ENCODE data around the gene POMGNT2.

POMGNT2 gene

GRCh38 chr3:43095370-43095769 is 10.5 kb downstream of the POMGNT2 start:
- Histone ChIP-seq H3K23ac (ENCODE audit: low read depth, low read length, poor library complexity) (no peak overlapping the region), H3K14ac (ENCODE audit: low read length) (no peak overlapping the region), H3K4me2 (ENCODE audit: insufficient read depth, low read length, poor library complexity, severe bottlenecking) (no peak overlapping the region), H3K79me1 (ENCODE audit: low read depth, low read length) (no peaks in the 10 kb centered on the region), H3K4me3 (ENCODE audit: low read length in 2 of 2) (no peak overlapping the region), H2BK12ac (ENCODE audit: low read length) (no peak overlapping the region), H3K9ac (ENCODE audit: low read depth, low read length, poor library complexity) (no peak overlapping the region), H3K4ac (ENCODE audit: low read length) (no peak overlapping the region), H3K18ac (ENCODE audit: low read length) (no peak overlapping the region), H4K91ac (ENCODE audit: low read depth, low read length, poor library complexity) (no peak overlapping the region), H3K27ac (replicated peaks; ENCODE audit: low read length) (no peak overlapping the region), H3K27me3 (ENCODE audit: control insufficient read depth in 3 of 3, insufficient read depth in 3 of 3, low read depth in 1 of 3, low read length in 3 of 3) (no peaks in the 10 kb centered on the region), H3K4me1 (ENCODE audit: control insufficient read depth in 2 of 2, insufficient read depth in 1 of 2, low read depth in 1 of 2, low read length in 2 of 2) (peaks cover 0 to 16% of the 10 kb centered on the region in 2 donors), H2BK120ac (ENCODE audit: low read depth, low read length) (no peak overlapping the region), H2AK5ac (ENCODE audit: low read depth, low read length) (no peak overlapping the region), H3K9me3 (replicated peaks in 1 of 2; ENCODE audit: control insufficient read depth in 2 of 2, insufficient read depth in 1 of 2, low read depth in 1 of 2, low read length in 2 of 2) (no peaks in the 10 kb centered on the region), H2BK5ac (ENCODE audit: low read length) (no peak overlapping the region), H4K8ac (ENCODE audit: low read depth, low read length) (no peak overlapping the region), H2BK15ac (ENCODE audit: low read length) (no peak overlapping the region), H2AFZ (ENCODE audit: low read length) (no peak overlapping the region), H3K36me3 (replicated peaks in 1 of 2; ENCODE audit: control insufficient read depth in 2 of 2, insufficient read depth in 2 of 2, low read length in 2 of 2) (no peaks in the 10 kb centered on the region)
- DNase-seq (ENCODE audit: low spot score) = no peak
- no CpG with 5 or more reads among the region's 5 CpGs for WGBS, 2 donors (ENCODE audit: extremely low coverage in 2 of 2, insufficient read length in 2 of 2, insufficient replicate concordance in 1 of 2)

GRCh38 chr3:43094851-43095250 is 11.0 kb downstream of the POMGNT2 start:
- H3K36me3 ChIP-seq (replicated peaks in 1 of 2; ENCODE audit: control insufficient read depth in 2 of 2, insufficient read depth in 2 of 2, low read length in 2 of 2) = no peaks in the 10 kb centered on the region
- no peak overlapping the region for H3K4ac ChIP-seq (ENCODE audit: low read length)
- no peak overlapping the region for H3K27ac ChIP-seq (replicated peaks; ENCODE audit: low read length)
- peak overlapping the region; percentile 8 for H3K18ac ChIP-seq (ENCODE audit: low read length)
- no peaks in the 10 kb centered on the region for H3K27me3 ChIP-seq (ENCODE audit: control insufficient read depth in 3 of 3, insufficient read depth in 3 of 3, low read depth in 1 of 3, low read length in 3 of 3)
- no peak overlapping the region for H4K8ac ChIP-seq (ENCODE audit: low read depth, low read length)
- no peak overlapping the region for H2AFZ ChIP-seq (ENCODE audit: low read length)
- no peak overlapping the region for H3K23ac ChIP-seq (ENCODE audit: low read depth, low read length, poor library complexity)
- no peak overlapping the region for H2BK120ac ChIP-seq (ENCODE audit: low read depth, low read length)
- DNase-seq (ENCODE audit: low spot score) = no peak
- no peak overlapping the region for H3K9ac ChIP-seq (ENCODE audit: low read depth, low read length, poor library complexity)
- no CpG with 5 or more reads among the region's 4 CpGs for WGBS, 2 donors (ENCODE audit: extremely low coverage in 2 of 2, insufficient read length in 2 of 2, insufficient replicate concordance in 1 of 2)
- no peak overlapping the region for H2BK5ac ChIP-seq (ENCODE audit: low read length)
- H2AK5ac ChIP-seq (ENCODE audit: low read depth, low read length) = no peak overlapping the region
- no peak overlapping the region for H3K4me3 ChIP-seq (ENCODE audit: low read length in 2 of 2)
- H3K9me3 ChIP-seq (replicated peaks in 1 of 2; ENCODE audit: control insufficient read depth in 2 of 2, insufficient read depth in 1 of 2, low read depth in 1 of 2, low read length in 2 of 2) = no peaks in the 10 kb centered on the region
- no peak overlapping the region for H2BK15ac ChIP-seq (ENCODE audit: low read length)
- H3K4me2 ChIP-seq (ENCODE audit: insufficient read depth, low read length, poor library complexity, severe bottlenecking) = no peak overlapping the region
- peaks cover 0 to 16% of the 10 kb centered on the region in 2 donors for H3K4me1 ChIP-seq (ENCODE audit: control insufficient read depth in 2 of 2, insufficient read depth in 1 of 2, low read depth in 1 of 2, low read length in 2 of 2)
- H3K79me1 ChIP-seq (ENCODE audit: low read depth, low read length) = no peaks in the 10 kb centered on the region
- H4K91ac ChIP-seq (ENCODE audit: low read depth, low read length, poor library complexity) = no peak overlapping the region
- H2BK12ac ChIP-seq (ENCODE audit: low read length) = no peak overlapping the region
- no peak overlapping the region for H3K14ac ChIP-seq (ENCODE audit: low read length)

GRCh38 chr3:43094381-43094780 is 11.5 kb downstream of the POMGNT2 start:
- no peak overlapping the region for H2BK15ac ChIP-seq (ENCODE audit: low read length)
- H4K8ac ChIP-seq (ENCODE audit: low read depth, low read length) = no peak overlapping the region
- H2AFZ ChIP-seq (ENCODE audit: low read length) = no peak overlapping the region
- H4K91ac ChIP-seq (ENCODE audit: low read depth, low read length, poor library complexity) = no peak overlapping the region
- DNase-seq (ENCODE audit: low spot score) = no peak
- H2BK120ac ChIP-seq (ENCODE audit: low read depth, low read length) = no peak overlapping the region
- no peaks in the 10 kb centered on the region for H3K79me1 ChIP-seq (ENCODE audit: low read depth, low read length)
- H3K27me3 ChIP-seq (ENCODE audit: control insufficient read depth in 3 of 3, insufficient read depth in 3 of 3, low read depth in 1 of 3, low read length in 3 of 3) = no peaks in the 10 kb centered on the region
- no peak overlapping the region for H3K4me2 ChIP-seq (ENCODE audit: insufficient read depth, low read length, poor library complexity, severe bottlenecking)
- no peak overlapping the region for H2BK5ac ChIP-seq (ENCODE audit: low read length)
- peaks cover 0 to 16% of the 10 kb centered on the region in 2 donors for H3K4me1 ChIP-seq (ENCODE audit: control insufficient read depth in 2 of 2, insufficient read depth in 1 of 2, low read depth in 1 of 2, low read length in 2 of 2)
- H3K14ac ChIP-seq (ENCODE audit: low read length) = no peak overlapping the region
- H3K9ac ChIP-seq (ENCODE audit: low read depth, low read length, poor library complexity) = no peak overlapping the region
- no peak overlapping the region for H2BK12ac ChIP-seq (ENCODE audit: low read length)
- no peak overlapping the region for H3K23ac ChIP-seq (ENCODE audit: low read depth, low read length, poor library complexity)
- no peaks in the 10 kb centered on the region for H3K36me3 ChIP-seq (replicated peaks in 1 of 2; ENCODE audit: control insufficient read depth in 2 of 2, insufficient read depth in 2 of 2, low read length in 2 of 2)
- no peak overlapping the region for H3K4me3 ChIP-seq (ENCODE audit: low read length in 2 of 2)
- no peak overlapping the region for H3K27ac ChIP-seq (replicated peaks; ENCODE audit: low read length)
- WGBS, 2 donors (ENCODE audit: extremely low coverage in 2 of 2, insufficient read length in 2 of 2, insufficient replicate concordance in 1 of 2) = no CpG with 5 or more reads among the region's 2 CpGs
- no peaks in the 10 kb centered on the region for H3K9me3 ChIP-seq (replicated peaks in 1 of 2; ENCODE audit: control insufficient read depth in 2 of 2, insufficient read depth in 1 of 2, low read depth in 1 of 2, low read length in 2 of 2)
- peak overlapping the region; percentile 35 for H3K18ac ChIP-seq (ENCODE audit: low read length)
- H3K4ac ChIP-seq (ENCODE audit: low read length) = no peak overlapping the region
- H2AK5ac ChIP-seq (ENCODE audit: low read depth, low read length) = no peak overlapping the region

GRCh38 chr3:43093974-43094373 is 11.9 kb downstream of the POMGNT2 start:
- Histone ChIP-seq H3K4ac (ENCODE audit: low read length) (no peak overlapping the region), H3K27me3 (ENCODE audit: control insufficient read depth in 3 of 3, insufficient read depth in 3 of 3, low read depth in 1 of 3, low read length in 3 of 3) (no peaks in the 10 kb centered on the region), H2BK5ac (ENCODE audit: low read length) (no peak overlapping the region), H2BK15ac (ENCODE audit: low read length) (no peak overlapping the region), H2AK5ac (ENCODE audit: low read depth, low read length) (no peak overlapping the region), H2BK12ac (ENCODE audit: low read length) (no peak overlapping the region), H4K91ac (ENCODE audit: low read depth, low read length, poor library complexity) (no peak overlapping the region), H3K9me3 (replicated peaks in 1 of 2; ENCODE audit: control insufficient read depth in 2 of 2, insufficient read depth in 1 of 2, low read depth in 1 of 2, low read length in 2 of 2) (no peaks in the 10 kb centered on the region), H3K27ac (replicated peaks; ENCODE audit: low read length) (no peak overlapping the region), H3K4me2 (ENCODE audit: insufficient read depth, low read length, poor library complexity, severe bottlenecking) (no peak overlapping the region), H3K9ac (ENCODE audit: low read depth, low read length, poor library complexity) (peak overlapping the region; percentile 55), H2AFZ (ENCODE audit: low read length) (no peak overlapping the region), H3K14ac (ENCODE audit: low read length) (no peak overlapping the region), H3K36me3 (replicated peaks in 1 of 2; ENCODE audit: control insufficient read depth in 2 of 2, insufficient read depth in 2 of 2, low read length in 2 of 2) (no peaks in the 10 kb centered on the region), H3K79me1 (ENCODE audit: low read depth, low read length) (no peaks in the 10 kb centered on the region), H3K23ac (ENCODE audit: low read depth, low read length, poor library complexity) (no peak overlapping the region), H2BK120ac (ENCODE audit: low read depth, low read length) (no peak overlapping the region), H3K18ac (ENCODE audit: low read length) (no peak overlapping the region), H4K8ac (ENCODE audit: low read depth, low read length) (no peak overlapping the region), H3K4me1 (ENCODE audit: control insufficient read depth in 2 of 2, insufficient read depth in 1 of 2, low read depth in 1 of 2, low read length in 2 of 2) (peaks cover 0 to 16% of the 10 kb centered on the region in 2 donors), H3K4me3 (ENCODE audit: low read length in 2 of 2) (no peak overlapping the region)
- no CpG with 5 or more reads among the region's 2 CpGs for WGBS, 2 donors (ENCODE audit: extremely low coverage in 2 of 2, insufficient read length in 2 of 2, insufficient replicate concordance in 1 of 2)
- DNase-seq (ENCODE audit: low spot score) = no peak
